BLaER1 treated with 17β-estradiol and CSF1 and Interleukin-3, amounts not matched to agents 10 nM and 100 nM (cell line): ENCODE data around the gene KIAA2012.
A peak's percentile ranks its signal among the peaks of the same experiment; 100 is the strongest.

Experiments used
- H3K27ac ChIP-seq, 11 experiments: shearing (Covaris generic); formaldehyde crosslinking; 2 replicates each; pipeline ENCODE4 v1.8.1; 2022
- H3K27me3 ChIP-seq, 11 experiments: shearing (Covaris generic); formaldehyde crosslinking; 2 replicates each; pipeline ENCODE4 v1.8.1; 2022
- H3K36me3 ChIP-seq, 11 experiments: shearing (Covaris generic); formaldehyde crosslinking; 2 replicates each; pipeline ENCODE4 v1.8.1; 2022
- H3K4me1 ChIP-seq, 10 experiments: shearing (Covaris generic); formaldehyde crosslinking; 2 replicates each; pipeline ENCODE4 v1.8.1; 2022
- H3K4me2 ChIP-seq, 11 experiments: shearing (Covaris generic); formaldehyde crosslinking; 2 replicates each; pipeline ENCODE4 v1.8.1; 2022
- H3K4me3 ChIP-seq, 10 experiments: shearing (Covaris generic); formaldehyde crosslinking; 2 replicates each; pipeline ENCODE4 v1.8.1; 2022
- H3K9ac ChIP-seq, 11 experiments: shearing (Covaris generic); formaldehyde crosslinking; 2 replicates each; pipeline ENCODE4 v1.8.1; 2022
- H3K9me3 ChIP-seq, 11 experiments: shearing (Covaris generic); formaldehyde crosslinking; replicated peaks in 1 of 11; 2 replicates each; pipeline ENCODE4 v1.8.1; 2022
- H4K20me1 ChIP-seq, 11 experiments: shearing (Covaris generic); formaldehyde crosslinking; 2 replicates each; pipeline ENCODE4 v1.8.1; 2022
- Cebpa-rat ChIP-seq, 11 experiments: shearing (Covaris generic); IDR thresholded peaks; 2 replicates each; pipeline ENCODE4 v1.8.1; 2022

The KIAA2012 gene

DNA sequence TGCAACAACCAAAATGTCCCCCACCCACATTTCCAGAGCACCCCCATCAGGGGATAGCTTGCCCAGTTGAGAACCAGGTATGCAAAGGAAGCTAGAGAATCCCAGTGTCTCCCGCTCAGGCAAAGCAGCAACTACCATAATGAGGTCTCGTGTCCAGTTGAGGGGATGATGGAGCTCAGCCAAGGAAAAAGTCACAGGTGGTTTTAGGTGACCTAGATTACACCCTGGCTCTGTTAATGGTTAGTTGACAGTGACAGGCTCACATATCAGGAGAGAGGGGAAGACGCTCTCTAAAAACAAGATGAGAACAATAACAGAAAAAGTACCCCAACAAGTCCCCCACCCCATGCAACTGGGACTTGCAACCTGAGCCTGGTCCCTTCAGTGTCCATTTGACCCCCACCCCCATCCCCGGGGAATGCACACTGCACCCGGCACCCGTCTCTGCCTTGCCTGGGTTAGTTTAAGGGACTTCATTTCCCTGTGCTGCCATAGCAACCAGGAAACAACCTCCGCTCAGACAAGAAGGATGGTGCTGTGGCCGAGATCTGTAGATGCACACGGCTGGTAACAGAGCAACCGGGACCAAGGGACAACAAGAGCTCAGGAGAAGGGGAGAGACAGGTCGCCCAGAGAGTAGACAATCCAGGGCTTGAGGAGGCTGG is at the start of gene KIAA2012:
KIAA2012 (plus strand) TSS at position 519 of the 665 bp plus-strand sequence. CDS start 373 bp downstream, outside the sequence.
- H4K20me1 ChIP-seq, result no peaks in the 10 kb centered on the region
- no peak within 1 kb of the TSS for H3K9ac ChIP-seq
- no peaks in the 10 kb centered on the region for H3K36me3 ChIP-seq
- H3K4me1 ChIP-seq, result no peaks in the 10 kb centered on the region
- H3K4me3 ChIP-seq, result no peak within 1 kb of the TSS
- TF ChIP-seq Cebpa-rat (IDR thresholded peaks at IDR 0.05), result no peak
- no peak within 1 kb of the TSS for H3K4me2 ChIP-seq
- no peaks in the 10 kb centered on the region for H3K27me3 ChIP-seq
- H3K27ac ChIP-seq, result no peak within 1 kb of the TSS
- no peaks in the 10 kb centered on the region for H3K9me3 ChIP-seq

DNA sequence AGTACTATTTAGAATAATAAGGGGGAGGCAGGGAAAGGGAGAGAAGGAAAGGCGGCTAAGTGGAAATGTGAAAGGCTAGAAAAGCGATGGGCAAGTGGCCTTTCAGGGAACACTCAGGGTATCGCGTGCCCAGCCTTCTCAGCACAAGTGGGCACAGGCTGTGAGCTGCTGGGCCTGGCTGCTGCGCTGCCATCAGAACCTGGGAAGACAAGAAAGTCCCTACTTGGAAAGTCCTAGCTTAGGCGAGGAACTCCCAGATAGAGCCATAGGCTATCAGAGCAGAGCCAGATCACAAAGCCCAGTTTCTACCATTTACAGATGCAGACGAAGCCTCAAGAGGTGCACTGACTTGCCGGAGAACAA is 49.2 kb upstream of the KIAA2012 start:
- Histone ChIP-seq H3K36me3 (no peaks in the 10 kb centered on the region), H3K4me1 (no peaks in the 10 kb centered on the region; a peak in 1 of 20 replicates), H3K9ac (no peak overlapping the region), H3K4me2 (no peak overlapping the region), H3K4me3 (no peak overlapping the region), H3K9me3 (peaks cover 0 to 6% (median 3%) of the 10 kb centered on the region in 11 experiments; a peak in 4 of 22 replicates), H3K27ac (no peak overlapping the region), H3K27me3 (no peaks in the 10 kb centered on the region), H4K20me1 (no peaks in the 10 kb centered on the region)
- TF ChIP-seq Cebpa-rat (IDR thresholded peaks at IDR 0.05), result no peak

DNA sequence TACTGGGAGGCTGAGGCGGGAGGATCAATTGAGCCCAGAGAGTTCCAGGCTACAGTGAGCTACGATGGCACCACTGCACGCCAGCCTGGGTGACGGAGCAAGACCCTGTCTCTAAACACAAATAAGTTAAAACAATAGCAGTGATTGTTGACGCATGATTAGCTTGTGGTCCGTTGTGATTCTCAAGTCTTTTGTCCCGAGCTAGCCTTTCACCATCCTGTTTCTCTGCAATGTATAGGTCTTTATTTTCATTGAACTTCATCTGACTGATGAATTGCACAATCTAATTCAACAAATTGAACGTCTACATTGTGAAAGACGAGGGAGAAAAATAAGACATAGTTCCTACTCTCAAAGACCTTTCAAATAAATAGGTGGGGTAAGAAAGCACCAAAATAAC is 48.2 kb upstream of the KIAA2012 start:
- no peak; a peak in 1 of 22 replicates for TF ChIP-seq Cebpa-rat (IDR thresholded peaks at IDR 0.05)
- H3K4me3 ChIP-seq, result no peak overlapping the region
- H4K20me1 ChIP-seq, result no peaks in the 10 kb centered on the region
- no peaks in the 10 kb centered on the region; a peak in 1 of 20 replicates for H3K4me1 ChIP-seq
- H3K9ac ChIP-seq, result no peak overlapping the region
- H3K27me3 ChIP-seq, result no peaks in the 10 kb centered on the region
- no peaks in the 10 kb centered on the region for H3K36me3 ChIP-seq
- no peak overlapping the region for H3K27ac ChIP-seq
- H3K9me3 ChIP-seq, result peaks cover 0 to 6% (median 3%) of the 10 kb centered on the region in 11 experiments; a peak in 4 of 22 replicates
- H3K4me2 ChIP-seq, result no peak overlapping the region

DNA sequence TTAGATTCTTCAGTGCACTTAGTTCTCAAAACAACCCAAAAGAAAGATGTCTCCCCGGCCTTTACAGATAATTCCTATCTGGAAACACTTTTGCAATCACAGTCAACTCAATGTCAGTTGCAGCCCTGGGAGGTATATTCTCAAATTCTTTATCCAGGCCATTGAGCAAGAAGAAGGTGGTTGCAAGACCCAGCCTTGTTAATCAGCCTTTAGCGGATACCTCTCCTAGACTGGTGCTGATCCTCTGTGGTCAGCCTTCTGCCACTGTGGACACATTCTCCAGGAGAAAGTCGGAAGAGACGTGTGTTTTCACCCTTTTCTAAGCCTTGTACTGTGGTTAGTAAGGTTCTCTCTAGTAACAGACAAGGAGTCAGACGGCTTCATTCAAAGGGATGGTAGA is 47.2 kb upstream of the KIAA2012 start:
- Histone ChIP-seq H3K9me3 (peaks cover 0 to 6% (median 3%) of the 10 kb centered on the region in 11 experiments; a peak in 4 of 22 replicates), H3K27ac (no peak overlapping the region), H3K4me3 (no peak overlapping the region), H3K9ac (no peak overlapping the region), H3K4me2 (peak overlapping the region in 3 of 11 experiments; percentile 8 to 28 (median 12); a peak in 1 of 22 replicates), H3K27me3 (peaks cover 0 to 5% (median under 1%) of the 10 kb centered on the region in 11 experiments; a peak in 6 of 22 replicates), H4K20me1 (no peaks in the 10 kb centered on the region), H3K4me1 (no peaks in the 10 kb centered on the region; a peak in 1 of 20 replicates), H3K36me3 (no peaks in the 10 kb centered on the region)
- TF ChIP-seq Cebpa-rat (IDR thresholded peaks at IDR 0.05), result no peak

DNA sequence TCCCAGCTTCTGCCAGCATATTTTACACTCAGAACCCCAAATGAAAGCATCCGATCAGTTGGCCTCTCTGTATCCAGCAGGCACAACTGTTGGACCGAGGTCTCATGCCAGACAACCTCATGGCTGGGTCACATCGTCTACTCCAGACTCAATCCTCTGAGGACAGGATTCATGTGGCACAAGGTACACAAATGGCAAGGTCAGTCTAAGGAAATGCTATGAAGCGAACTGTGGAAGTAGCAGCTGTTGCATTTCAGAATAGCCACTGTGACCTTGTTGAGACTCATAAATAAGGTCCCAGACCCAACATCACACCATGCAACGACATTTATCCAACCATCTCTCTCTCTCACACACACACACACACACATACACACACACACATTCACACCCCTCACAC is 46.5 kb upstream of the KIAA2012 start:
- no peak overlapping the region for H3K9ac ChIP-seq
- no peaks in the 10 kb centered on the region; a peak in 1 of 20 replicates for H3K4me1 ChIP-seq
- H3K36me3 ChIP-seq, result no peaks in the 10 kb centered on the region
- 0 out of 22 replicates have a peak overlapping the region, but pooled peaks of 2 of the 11 experiments have one; percentile 12 to 28 for H3K4me2 ChIP-seq
- no peak overlapping the region for H3K27ac ChIP-seq
- H3K9me3 ChIP-seq, result peaks cover 0 to under 1% (median 0%) of the 10 kb centered on the region in 11 experiments; a peak in 1 of 22 replicates
- no peak for TF ChIP-seq Cebpa-rat (IDR thresholded peaks at IDR 0.05)
- no peak overlapping the region for H3K4me3 ChIP-seq
- H4K20me1 ChIP-seq, result no peaks in the 10 kb centered on the region
- peaks cover 2 to 12% (median 7%) of the 10 kb centered on the region in 11 experiments; a peak in 18 of 22 replicates for H3K27me3 ChIP-seq

DNA sequence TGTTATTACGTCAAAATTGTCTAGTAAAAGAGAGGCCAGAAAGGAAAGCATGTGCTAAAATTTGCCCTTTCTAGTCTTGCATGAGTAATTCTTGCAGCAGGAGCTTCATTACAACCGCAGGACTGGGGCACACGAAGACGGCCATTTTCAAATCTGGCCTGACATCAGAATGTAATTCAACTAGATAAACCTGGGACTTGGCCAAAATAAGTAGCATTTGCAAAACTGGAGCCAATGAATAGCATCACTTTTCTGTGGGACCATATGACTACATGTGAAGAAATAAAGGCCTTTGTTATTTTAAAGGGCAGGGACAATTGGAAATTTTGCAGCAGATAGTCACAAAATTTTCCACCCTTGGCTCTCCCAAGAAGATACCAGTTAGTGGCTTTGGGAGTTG is 42.4 kb upstream of the KIAA2012 start:
- no peak overlapping the region for H3K9ac ChIP-seq
- no peak overlapping the region for H3K4me2 ChIP-seq
- H3K36me3 ChIP-seq, result no peaks in the 10 kb centered on the region
- H3K27ac ChIP-seq, result no peak overlapping the region
- TF ChIP-seq Cebpa-rat (IDR thresholded peaks at IDR 0.05), result no peak
- peaks cover 9 to 16% (median 13%) of the 10 kb centered on the region in 11 experiments; a peak in 17 of 22 replicates for H4K20me1 ChIP-seq
- H3K9me3 ChIP-seq, result no peaks in the 10 kb centered on the region
- H3K4me3 ChIP-seq, result no peak overlapping the region
- peaks cover 26 to 48% (median 42%) of the 10 kb centered on the region in 11 experiments for H3K27me3 ChIP-seq
- H3K4me1 ChIP-seq, result peaks cover 11 to 22% (median 14%) of the 10 kb centered on the region in 10 experiments

DNA sequence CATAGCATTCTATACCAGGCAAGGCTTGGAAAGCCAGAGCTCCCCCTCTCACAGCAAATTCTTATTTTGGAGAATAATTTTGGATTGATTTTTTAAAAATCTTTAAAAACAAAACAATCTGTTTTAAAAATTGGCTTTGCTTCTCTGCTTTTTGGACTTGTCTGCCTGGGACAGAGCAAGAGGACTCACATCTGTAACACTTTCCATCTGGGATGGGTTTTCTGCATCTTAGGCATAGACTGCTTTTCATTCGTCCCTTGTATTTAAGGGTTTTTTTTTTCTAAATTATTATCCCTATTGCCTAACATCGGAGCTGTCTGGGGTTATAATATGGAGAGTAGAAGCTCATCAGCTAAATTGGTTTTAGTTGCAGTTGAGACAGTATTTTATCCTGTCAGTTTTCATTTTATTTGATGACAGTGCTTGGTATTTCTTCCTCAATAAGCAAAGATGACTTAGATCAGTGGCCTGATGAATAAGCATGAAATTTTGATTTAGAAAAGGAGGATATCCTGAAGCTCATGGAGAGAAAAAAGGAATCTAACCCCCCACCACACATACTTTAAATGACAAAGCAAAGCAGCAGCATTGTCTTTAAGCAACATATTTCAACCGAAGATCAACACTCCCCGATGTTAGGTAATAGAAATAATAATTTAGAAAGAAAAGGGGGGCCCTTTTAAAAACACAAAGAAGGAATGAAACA is 41.7 kb upstream of the KIAA2012 start:
- H3K4me1 ChIP-seq, result peaks cover 11 to 23% (median 17%) of the 10 kb centered on the region in 10 experiments
- H3K27ac ChIP-seq, result no peak overlapping the region
- H3K27me3 ChIP-seq, result peaks cover 33 to 55% (median 49%) of the 10 kb centered on the region in 11 experiments
- H3K4me3 ChIP-seq, result no peak overlapping the region
- no peaks in the 10 kb centered on the region for H3K36me3 ChIP-seq
- H4K20me1 ChIP-seq, result peaks cover 10 to 21% (median 17%) of the 10 kb centered on the region in 11 experiments; a peak in 17 of 22 replicates
- H3K9me3 ChIP-seq, result no peaks in the 10 kb centered on the region
- H3K4me2 ChIP-seq, result no peak overlapping the region
- TF ChIP-seq Cebpa-rat (IDR thresholded peaks at IDR 0.05), result no peak
- no peak overlapping the region for H3K9ac ChIP-seq

DNA sequence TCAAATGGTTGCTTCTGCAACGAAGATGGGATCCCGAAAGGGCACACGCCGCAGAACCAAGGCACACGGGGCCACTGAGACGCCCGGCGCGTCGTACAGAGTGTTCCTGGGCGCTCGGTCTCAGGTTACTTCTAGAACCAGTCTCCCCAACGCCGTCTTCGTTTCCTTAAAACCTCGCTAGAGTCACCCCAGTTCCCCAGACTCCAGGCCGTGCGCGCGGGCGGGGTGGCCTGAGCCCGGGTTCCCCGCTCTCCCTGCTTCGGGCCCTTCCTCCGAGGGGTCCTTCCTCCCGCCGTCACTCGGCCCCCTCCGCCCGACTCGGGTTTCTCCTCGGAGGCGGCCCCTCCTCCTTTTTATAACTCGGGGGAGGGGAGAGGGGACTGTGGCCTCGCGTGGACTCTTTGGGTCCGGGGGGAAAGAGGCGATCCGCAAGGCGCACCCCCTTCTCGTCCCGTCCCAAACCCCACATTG is 40.2 kb upstream of the KIAA2012 start:
- Histone ChIP-seq H3K27ac (peak overlapping the region in 10 of 11 experiments; percentile 19 to 70 (median 59); a peak in 18 of 22 replicates), H3K36me3 (no peaks in the 10 kb centered on the region), H3K27me3 (peaks cover 35 to 67% (median 61%) of the 10 kb centered on the region in 11 experiments), H4K20me1 (peaks cover 10 to 28% (median 18%) of the 10 kb centered on the region in 11 experiments; a peak in 17 of 22 replicates), H3K4me1 (peaks cover 11 to 36% (median 22%) of the 10 kb centered on the region in 10 experiments), H3K9me3 (no peaks in the 10 kb centered on the region), H3K9ac (peak overlapping the region; percentile 63 to 83 (median 78)), H3K4me2 (peak overlapping the region; percentile 75 to 99 (median 90)), H3K4me3 (peak overlapping the region; percentile 71 to 87 (median 76))
- no peak for TF ChIP-seq Cebpa-rat (IDR thresholded peaks at IDR 0.05)
